KMS-11 (cell line): ENCODE measurements around the gene KLHL21.

Experiments used
- H2AFZ ChIP-seq: fragments of 200-600 bp; sonication (generic); 2 replicates; pipeline ENCODE4 v1.6.1; 2016; ENCODE audit warnings: antibody characterized with exemption, mixed run types, low read depth
- H3K27ac ChIP-seq: fragments of 200-600 bp; sonication (generic); 2 replicates; pipeline ENCODE4 v1.6.1; 2016; ENCODE audit warnings: mild to moderate bottlenecking, mixed run types
- H3K27me3 ChIP-seq: fragments of 200-600 bp; sonication (generic); 2 replicates; pipeline ENCODE4 v1.6.1; 2017; ENCODE audit warnings: mild to moderate bottlenecking, low read depth, mixed run types, moderate library complexity; ENCODE audit not compliant: insufficient read depth
- H3K36me3 ChIP-seq: fragments of 200-600 bp; sonication (generic); 2 replicates; pipeline ENCODE4 v1.6.1; 2017; ENCODE audit warnings: mild to moderate bottlenecking, mixed run types; ENCODE audit not compliant: insufficient read depth
- H3K4me1 ChIP-seq: fragments of 200-600 bp; sonication (generic); 2 replicates; pipeline ENCODE4 v1.6.1; 2016; ENCODE audit warnings: mild to moderate bottlenecking, low read depth, mixed run types; ENCODE audit not compliant: poor library complexity, severe bottlenecking
- H3K4me2 ChIP-seq: fragments of 200-600 bp; sonication (generic); 2 replicates; pipeline ENCODE4 v1.7.0; 2016; ENCODE audit warnings: mild to moderate bottlenecking, mixed run types
- H3K4me3 ChIP-seq: fragments of 200-600 bp; sonication (generic); IDR thresholded peaks from 2 replicates; pipeline ENCODE4 v1.6.1; 2017; ENCODE audit warnings: low read depth, low read length, mixed read lengths; ENCODE audit not compliant: insufficient read depth
- H3K79me2 ChIP-seq: fragments of 200-600 bp; sonication (generic); 2 replicates; pipeline ENCODE4 v1.6.1; 2016; ENCODE audit warnings: low read depth, mixed run types; ENCODE audit not compliant: insufficient read depth
- H3K9ac ChIP-seq: fragments of 200-600 bp; sonication (generic); 2 replicates; pipeline ENCODE4 v1.6.1; 2016; ENCODE audit warnings: mild to moderate bottlenecking, mixed run types
- H4K20me1 ChIP-seq: fragments of 200-600 bp; sonication (generic); 2 replicates; pipeline ENCODE4 v1.6.1; 2016; ENCODE audit warnings: mild to moderate bottlenecking, mixed run types; ENCODE audit not compliant: insufficient read depth
- CTCF ChIP-seq: fragments of 200-600 bp; sonication (generic); conservative IDR thresholded peaks from 2 replicates; pipeline ENCODE4 v1.6.1; 2017; ENCODE audit warnings: low read depth, mild to moderate bottlenecking, antibody characterized with exemption, low read length, moderate library complexity, mixed read lengths

Gene KLHL21

GRCh38 chr1:6585081-6585722, 17.5 kb downstream of the KLHL21 start:
- H3K27ac ChIP-seq, result no peak overlapping the region
- no peak overlapping the region for H3K4me3 ChIP-seq
- no peak overlapping the region for H3K4me2 ChIP-seq
- peaks cover 33% of the 10 kb centered on the region for H3K4me1 ChIP-seq
- H3K36me3 ChIP-seq, result no peaks in the 10 kb centered on the region
- no peaks in the 10 kb centered on the region for H4K20me1 ChIP-seq
- H3K9ac ChIP-seq, result no peak overlapping the region
- H3K79me2 ChIP-seq, result peaks cover 10% of the 10 kb centered on the region
- no peaks in the 10 kb centered on the region for H3K27me3 ChIP-seq
- TF ChIP-seq CTCF, result no peak
- H2AFZ ChIP-seq, result no peak overlapping the region

GRCh38 chr1:6584126-6585080, 18.3 kb downstream of the KLHL21 start:
- Histone ChIP-seq H3K9ac (no peak overlapping the region), H3K36me3 (no peaks in the 10 kb centered on the region), H3K27ac (no peak overlapping the region), H3K27me3 (no peaks in the 10 kb centered on the region), H4K20me1 (no peaks in the 10 kb centered on the region), H3K4me3 (no peak overlapping the region), H3K4me1 (peaks cover 35% of the 10 kb centered on the region), H2AFZ (no peak overlapping the region), H3K79me2 (peaks cover 11% of the 10 kb centered on the region), H3K4me2 (no peak overlapping the region)
- TF ChIP-seq CTCF, result 0 out of 2 replicates have a peak, but pooled peaks have one; percentile 13

- Histone ChIP-seq H3K4me2 (peak overlapping the region; percentile 87; the same call in 1 of the 2 replicates), H4K20me1 (no peaks in the 10 kb centered on the region), H3K27me3 (no peaks in the 10 kb centered on the region), H3K4me1 (peaks cover 39% of the 10 kb centered on the region), H3K79me2 (peaks cover 11% of the 10 kb centered on the region), H2AFZ (no peak overlapping the region), H3K9ac (no peak overlapping the region), H3K4me3 (no peak overlapping the region), H3K27ac (no peak overlapping the region; the same call in 1 of the 2 replicates), H3K36me3 (no peaks in the 10 kb centered on the region)
- no peak for TF ChIP-seq CTCF
These were observed 20.3 kb downstream of the KLHL21 start for GRCh38 chr1:6582370-6582769.

GRCh38 chr1:6581561-6582305, 20.9 kb downstream of the KLHL21 start:
- no peak overlapping the region for H3K4me3 ChIP-seq
- H3K79me2 ChIP-seq, result peaks cover 11% of the 10 kb centered on the region
- no peaks in the 10 kb centered on the region for H3K36me3 ChIP-seq
- no peak for TF ChIP-seq CTCF
- H3K4me2 ChIP-seq, result peak overlapping the region; percentile 87; the same call in 1 of the 2 replicates
- no peak overlapping the region for H3K9ac ChIP-seq
- H3K27ac ChIP-seq, result no peak overlapping the region; the same call in 1 of the 2 replicates
- H2AFZ ChIP-seq, result no peak overlapping the region
- H3K27me3 ChIP-seq, result no peaks in the 10 kb centered on the region
- H3K4me1 ChIP-seq, result peaks cover 39% of the 10 kb centered on the region
- H4K20me1 ChIP-seq, result no peaks in the 10 kb centered on the region
